OCI-LY1 (cell line): ENCODE results near the gene TRIM68.

Experiments
- CTCF ChIP-seq: fragments of 200-600 bp; sonication (generic), shearing (Covaris generic); IDR thresholded peaks from 2 replicates; pipeline ENCODE4 v1.5.1; 2017; ENCODE audit warnings: mild to moderate bottlenecking, antibody characterized with exemption, low read length, moderate library complexity, mixed read lengths
- EZH2 ChIP-seq: fragments of 200-600 bp; sonication (generic), shearing (Covaris generic); IDR thresholded peaks from 2 replicates; pipeline ENCODE4 v1.8.0; 2017; ENCODE audit warnings: borderline replicate concordance, mixed run types, mild to moderate bottlenecking, antibody characterized with exemption, low read length, moderate library complexity, mixed read lengths

GRCh38 chr11:4580124-4580523, 27.9 kb downstream of the TRIM68 start:
- TF ChIP-seq CTCF = no peak
- no peak for TF ChIP-seq EZH2
